Spleen (tissue), 11 donors: ENCODE results near the gene C2orf92. TPM values are rescaled to one million over a fixed set of nuclear protein-coding genes. Genes with fewer than 3 reads are reported as not detected.

Experiments used
- DNase-seq: peaks from one replicate; pipeline ENCODE4 v3.0.0-alpha.2; 2020
- H3K27ac ChIP-seq, 8 donors: fragments of 200-600 bp; sonication (generic) in 7 of 8; 1 replicate in 4 of 8; 2 replicates in 4 of 8; pipeline versions ENCODE4 v1.5.0 to v1.8.0; 2016 to 2021; ENCODE audit warnings: inconsistent platforms in 4 of 8, mild to moderate bottlenecking in 4 of 8, moderate library complexity in 1 of 8
- H3K27me3 ChIP-seq, 7 donors: fragments of 200-600 bp; sonication (generic) in 6 of 7; replicated peaks in 1 of 7; 1 replicate in 4 of 7; 2 replicates in 3 of 7; pipeline versions ENCODE4 v1.5.0 to v1.8.0; 2016 to 2021; ENCODE audit warnings: inconsistent platforms in 3 of 7, mild to moderate bottlenecking in 1 of 7
- H3K36me3 ChIP-seq, 6 donors: fragments of 200-600 bp; sonication (generic) in 5 of 6; 1 replicate in 4 of 6; 2 replicates in 2 of 6; pipeline versions ENCODE4 v1.5.0 to v1.8.0; 2016 to 2021; ENCODE audit warnings: inconsistent platforms in 2 of 6
- H3K4me1 ChIP-seq, 6 donors: fragments of 200-600 bp; sonication (generic) in 5 of 6; 1 replicate in 3 of 6; 2 replicates in 3 of 6; pipeline versions ENCODE4 v1.5.0 to v1.8.0; 2016 to 2021; ENCODE audit warnings: inconsistent platforms in 3 of 6
- H3K4me3 ChIP-seq, 8 donors: fragments of 200-600 bp; sonication (generic) in 7 of 8; 1 replicate in 4 of 8; 2 replicates in 4 of 8; pipeline versions ENCODE4 v1.5.0 to v1.8.0; 2016 to 2021; ENCODE audit warnings: inconsistent platforms in 4 of 8, mild to moderate bottlenecking in 4 of 8, moderate library complexity in 2 of 8
- H3K9me3 ChIP-seq, 8 donors: fragments of 200-600 bp; sonication (generic) in 7 of 8; 1 replicate in 4 of 8; 2 replicates in 4 of 8; pipeline versions ENCODE4 v1.5.0 to v1.8.0; 2016 to 2021; ENCODE audit warnings: inconsistent platforms in 4 of 8
- POLR2A ChIP-seq, 3 donors: fragments of 450-650 bp; IDR thresholded peaks; one replicate each; pipeline ENCODE4 v1.5.1; 2017; ENCODE audit warnings: antibody characterized with exemption in 3 of 3, mild to moderate bottlenecking in 1 of 3
- POLR2AphosphoS5 ChIP-seq, 3 donors: sonication (generic); formaldehyde crosslinking; IDR thresholded peaks; one replicate each; pipeline ENCODE4 v1.5.1; 2017; ENCODE audit warnings: antibody characterized with exemption in 3 of 3
- WGBS, 5 donors: extraction: QIAGEN DNeasy Blood & Tissue Kit in 3 of 5; methylation state at CpG; one replicate each; pipeline versions ENCODE4 v1.1.5 to v1.1.7; 2013 to 2018; 5-methylcytosine and 5-hydroxymethylcytosine counted together
- intact Hi-C: fragments of 100-400 bp; cut with DNase I; formaldehyde crosslinking; loops from one replicate; pipeline ENCODE4 v1.15.0; 2023; ENCODE audit warnings: low total_unique reads
- polyA plus RNA-seq, 3 donors: library from polyadenylated mRNA; stranded (reverse); fragments of 200-250 nt; gene quantifications; one replicate each; pipeline ENCODE4 v1.2.1, GENCODE V29; 2013
- total RNA-seq, 7 donors: library from RNA; depleted of rRNA in 3 of 7; stranded (reverse); fragments of >200 nt in 3 of 7; fragmentation: NEBNext Ultra II Directional in 4 of 7; extraction: Animal tissue kit (Norgen Biotek cat#: 25700) in 4 of 7; gene quantifications; one replicate each; pipeline versions ENCODE4 v1.1.0 to v1.2.1, GENCODE V29; 2016 to 2021
- TF ChIP-seq, protein P1 (sequence below), 11 experiments: fragments of 200-600 bp in 7 of 11; fragments of 450-650 bp in 4 of 11; sonication (generic) in 4 of 11; IDR thresholded peaks in 8 of 11; conservative IDR thresholded peaks in 3 of 11; 1 replicate in 7 of 11; 2 replicates in 4 of 11; pipeline versions ENCODE4 v1.4.0 to v1.8.0; 2016 to 2021; ENCODE audit warnings: antibody characterized with exemption in 11 of 11, inconsistent platforms in 4 of 11, mild to moderate bottlenecking in 1 of 11
- donor health status: healthy with polysubstance abuse.
- donor health status: DM: no; HTN: no; CAD: no; lungs with moderate emphysema.
- donor health status: DM: no; HTN: no; CAD: no.
- donor health status: Bipolar disorder and iron deficiency.
- donor health status: healthy.
- donor health status: DM: no; HTN: no; CAD: no.
- donor health status: DM: yes; HTN: yes; CAD: no.

The C2orf92 gene
- total and polyA plus RNA-seq, 10 donors = 5.7 to 33.6 (median 21.4) TPM

DNA sequence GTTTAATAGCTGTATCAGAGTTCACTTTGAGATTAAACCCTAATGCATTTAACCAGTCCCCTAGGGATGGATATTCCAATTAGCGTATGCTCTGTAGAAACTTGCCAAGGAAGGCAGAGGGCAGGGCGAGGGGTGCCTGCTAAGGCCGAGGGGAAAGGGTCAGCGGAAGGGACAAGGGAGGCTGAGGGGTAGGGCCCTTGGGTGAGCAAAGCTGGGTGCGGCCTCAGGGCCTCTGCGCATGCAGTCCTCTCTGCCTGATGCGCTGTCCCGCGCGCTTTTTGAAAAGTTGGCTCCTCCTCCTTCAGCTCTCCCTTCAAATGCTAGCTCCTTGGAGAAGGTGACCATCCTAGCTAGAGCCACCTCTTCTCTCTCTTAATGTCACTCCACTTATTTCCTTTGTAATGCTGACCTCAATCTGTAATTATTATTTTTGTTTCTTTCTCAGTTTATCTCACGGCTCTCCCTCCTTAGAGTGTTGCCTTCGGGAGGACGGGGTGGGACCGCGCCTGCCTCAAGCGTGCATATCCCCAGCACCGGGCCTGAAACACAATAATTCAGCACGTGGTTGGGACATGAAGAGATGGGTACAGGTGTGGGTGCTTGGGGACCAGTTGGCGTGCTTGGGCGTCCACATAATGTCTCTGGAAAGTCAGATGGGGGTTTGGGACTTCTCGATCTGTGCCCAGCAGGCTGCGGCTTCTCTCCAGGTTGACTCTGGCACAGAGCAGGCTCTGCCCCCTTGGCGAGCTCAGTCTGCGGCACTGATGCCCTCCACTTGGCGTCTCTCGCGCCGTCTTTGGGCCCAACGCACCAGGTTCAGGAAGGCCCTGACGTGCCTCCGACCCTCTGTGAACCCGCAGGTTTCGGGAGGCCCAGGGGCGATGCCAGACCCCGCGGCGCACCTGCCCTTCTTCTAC, 53.9 kb downstream of the C2orf92 start:
- 88 to 96% (median 92%) methylated on average over 37 of the region's 37 CpGs for WGBS, 5 donors
- no peaks in the 10 kb centered on the region for H3K9me3 ChIP-seq
- H3K27me3 ChIP-seq = no peaks in the 10 kb centered on the region
- intact Hi-C loops = no loop called here
- peak; percentile 66 for DNase-seq
- no peak overlapping the region for H3K27ac ChIP-seq
- peaks cover 0 to 97% (median 22%) of the 10 kb centered on the region in 6 donors for H3K4me1 ChIP-seq
- H3K36me3 ChIP-seq = peaks cover 0 to 39% (median 0%) of the 10 kb centered on the region in 6 donors
- H3K4me3 ChIP-seq = no peak overlapping the region
- TF ChIP-seq POLR2AphosphoS5 (IDR thresholded peaks at IDR 0.05) = peak in 1 of 3 donors; percentile 26
- TF ChIP-seq POLR2A (IDR thresholded peaks at IDR 0.05) = no peak
- TF ChIP-seq, protein P1, sequence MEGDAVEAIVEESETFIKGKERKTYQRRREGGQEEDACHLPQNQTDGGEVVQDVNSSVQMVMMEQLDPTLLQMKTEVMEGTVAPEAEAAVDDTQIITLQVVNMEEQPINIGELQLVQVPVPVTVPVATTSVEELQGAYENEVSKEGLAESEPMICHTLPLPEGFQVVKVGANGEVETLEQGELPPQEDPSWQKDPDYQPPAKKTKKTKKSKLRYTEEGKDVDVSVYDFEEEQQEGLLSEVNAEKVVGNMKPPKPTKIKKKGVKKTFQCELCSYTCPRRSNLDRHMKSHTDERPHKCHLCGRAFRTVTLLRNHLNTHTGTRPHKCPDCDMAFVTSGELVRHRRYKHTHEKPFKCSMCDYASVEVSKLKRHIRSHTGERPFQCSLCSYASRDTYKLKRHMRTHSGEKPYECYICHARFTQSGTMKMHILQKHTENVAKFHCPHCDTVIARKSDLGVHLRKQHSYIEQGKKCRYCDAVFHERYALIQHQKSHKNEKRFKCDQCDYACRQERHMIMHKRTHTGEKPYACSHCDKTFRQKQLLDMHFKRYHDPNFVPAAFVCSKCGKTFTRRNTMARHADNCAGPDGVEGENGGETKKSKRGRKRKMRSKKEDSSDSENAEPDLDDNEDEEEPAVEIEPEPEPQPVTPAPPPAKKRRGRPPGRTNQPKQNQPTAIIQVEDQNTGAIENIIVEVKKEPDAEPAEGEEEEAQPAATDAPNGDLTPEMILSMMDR (IDR thresholded peaks at IDR 0.05 in 8 of 11, conservative IDR thresholded peaks at IDR 0.05 in 3 of 11) = no peak

DNA sequence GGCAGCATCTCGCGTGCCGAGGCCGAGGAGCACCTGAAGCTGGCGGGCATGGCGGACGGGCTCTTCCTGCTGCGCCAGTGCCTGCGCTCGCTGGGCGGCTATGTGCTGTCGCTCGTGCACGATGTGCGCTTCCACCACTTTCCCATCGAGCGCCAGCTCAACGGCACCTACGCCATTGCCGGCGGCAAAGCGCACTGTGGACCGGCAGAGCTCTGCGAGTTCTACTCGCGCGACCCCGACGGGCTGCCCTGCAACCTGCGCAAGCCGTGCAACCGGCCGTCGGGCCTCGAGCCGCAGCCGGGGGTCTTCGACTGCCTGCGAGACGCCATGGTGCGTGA, 54.5 kb downstream of the C2orf92 start:
- WGBS, 5 donors = 76 to 97% (median 84%) methylated on average over 35 to 41 of the region's 41 CpGs
- Histone ChIP-seq H3K4me1 (peaks cover 0 to 97% (median 15%) of the 10 kb centered on the region in 6 donors), H3K4me3 (no peak overlapping the region), H3K27ac (no peak overlapping the region), H3K9me3 (no peaks in the 10 kb centered on the region), H3K36me3 (peaks cover 0 to 39% (median 0%) of the 10 kb centered on the region in 6 donors), H3K27me3 (no peaks in the 10 kb centered on the region)
- TF ChIP-seq POLR2AphosphoS5 (IDR thresholded peaks at IDR 0.05) (no peak), POLR2A (IDR thresholded peaks at IDR 0.05) (no peak)
- TF ChIP-seq, protein P1 (IDR thresholded peaks at IDR 0.05 in 8 of 11, conservative IDR thresholded peaks at IDR 0.05 in 3 of 11) = no peak
- peak; percentile 72 for DNase-seq
- intact Hi-C loops = no loop called here

DNA sequence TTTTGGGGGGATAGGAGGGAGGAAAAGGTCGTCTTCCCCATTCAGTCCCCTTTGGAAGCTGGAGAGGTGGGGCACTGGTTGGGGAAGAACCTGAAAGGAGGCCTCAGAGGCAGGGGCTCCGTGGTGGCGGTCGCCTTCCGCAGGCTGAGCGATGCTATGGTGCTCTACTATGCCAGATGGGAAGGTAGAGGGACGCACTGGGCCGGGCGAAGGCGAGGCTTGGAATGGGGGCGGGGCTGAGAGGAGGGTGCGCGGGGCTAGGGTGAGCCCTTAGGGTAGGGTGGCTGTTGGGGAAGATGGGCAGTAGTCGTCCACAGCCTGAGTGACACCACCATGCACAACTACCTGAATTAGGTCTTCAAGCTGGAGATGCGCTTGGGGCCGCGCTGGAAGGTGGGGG, 55.0 kb downstream of the C2orf92 start:
- intact Hi-C loops = no loop called here
- Histone ChIP-seq H3K27ac (no peak overlapping the region), H3K36me3 (peaks cover 0 to 39% (median 0%) of the 10 kb centered on the region in 6 donors), H3K9me3 (peaks cover 0 to under 1% (median 0%) of the 10 kb centered on the region in 8 donors), H3K27me3 (no peaks in the 10 kb centered on the region), H3K4me1 (peaks cover 0 to 94% (median 11%) of the 10 kb centered on the region in 6 donors), H3K4me3 (no peak overlapping the region)
- peak; percentile 58 for DNase-seq
- WGBS, 5 donors = 83 to 93% (median 88%) methylated on average over 17 of the region's 17 CpGs
- TF ChIP-seq, protein P1 (IDR thresholded peaks at IDR 0.05 in 8 of 11, conservative IDR thresholded peaks at IDR 0.05 in 3 of 11) = no peak
- TF ChIP-seq POLR2A (IDR thresholded peaks at IDR 0.05) (no peak), POLR2AphosphoS5 (IDR thresholded peaks at IDR 0.05) (no peak)
